OCI-LY1 (cell line): ENCODE measurements around the gene DNAJC3.

ENCODE experiments used
- H2AFZ ChIP-seq: fragments of 200-600 bp; sonication (generic), shearing (Covaris generic); 2 replicates; pipeline ENCODE4 v1.6.0; 2014; ENCODE audit warnings: antibody characterized with exemption, mild to moderate bottlenecking, low read length
- H3F3A ChIP-seq: fragments of 200-600 bp; sonication (generic), shearing (Covaris generic); 2 replicates; pipeline ENCODE4 v1.6.0; 2014; ENCODE audit warnings: mild to moderate bottlenecking, antibody characterized with exemption, low read length, moderate library complexity; ENCODE audit not compliant: insufficient read depth
- H3K27ac ChIP-seq: fragments of 200-600 bp; sonication (generic); 2 replicates; pipeline ENCODE4 v1.5.1; 2014; ENCODE audit warnings: low read length, mixed run types, mild to moderate bottlenecking, low read depth; ENCODE audit not compliant: poor library complexity, severe bottlenecking
- H3K27me3 ChIP-seq: fragments of 200-600 bp; sonication (generic); 2 replicates; pipeline ENCODE4 v1.6.0; 2014; ENCODE audit warnings: antibody characterized with exemption, mild to moderate bottlenecking, low read length, moderate library complexity; ENCODE audit not compliant: insufficient read depth
- H3K36me3 ChIP-seq: fragments of 200-600 bp; sonication (generic); 2 replicates; pipeline ENCODE4 v1.6.1; 2014; ENCODE audit warnings: mild to moderate bottlenecking, antibody characterized with exemption, low read length, moderate library complexity, mixed read lengths; ENCODE audit not compliant: insufficient read depth
- H3K4me1 ChIP-seq: fragments of 200-600 bp; sonication (generic); 2 replicates; pipeline ENCODE4 v1.5.1; 2014; ENCODE audit warnings: mild to moderate bottlenecking, low read length, moderate library complexity; ENCODE audit not compliant: insufficient read depth, severe bottlenecking
- H3K4me2 ChIP-seq: fragments of 200-600 bp; sonication (generic), shearing (Covaris generic); 2 replicates; pipeline ENCODE4 v1.6.1; 2014; ENCODE audit warnings: low read length
- H3K4me3 ChIP-seq: fragments of 200-600 bp; sonication (generic); 2 replicates; pipeline ENCODE4 v1.5.1; 2014; ENCODE audit warnings: low read length, low read depth, mild to moderate bottlenecking, mixed read lengths; ENCODE audit not compliant: poor library complexity, severe bottlenecking
- H3K79me2 ChIP-seq: fragments of 200-600 bp; shearing (Covaris generic); 2 replicates; pipeline ENCODE4 v1.6.1; 2016; ENCODE audit warnings: mixed run types, low read length, mixed read lengths; ENCODE audit not compliant: insufficient read depth
- H3K9ac ChIP-seq: fragments of 200-600 bp; sonication (generic), shearing (Covaris generic); 2 replicates; pipeline ENCODE4 v1.6.1; 2014; ENCODE audit warnings: mild to moderate bottlenecking, low read length, mixed read lengths
- H3K9me2 ChIP-seq: fragments of 200-600 bp; sonication (generic), shearing (Covaris generic); 2 replicates; pipeline ENCODE4 v1.6.1; 2014; ENCODE audit warnings: low read depth, mild to moderate bottlenecking, low read length, mixed read lengths
- H3K9me3 ChIP-seq: fragments of 200-600 bp; shearing (Covaris generic); 2 replicates; pipeline ENCODE4 v1.6.1; 2014; ENCODE audit warnings: low read length, mixed read lengths
- H4K20me1 ChIP-seq: fragments of 200-600 bp; sonication (generic), shearing (Covaris generic); 2 replicates; pipeline ENCODE4 v1.6.0; 2016; ENCODE audit warnings: mild to moderate bottlenecking, low read length; ENCODE audit not compliant: insufficient read depth
- EZH2 ChIP-seq: fragments of 200-600 bp; sonication (generic), shearing (Covaris generic); IDR thresholded peaks from 2 replicates; pipeline ENCODE4 v1.8.0; 2017; ENCODE audit warnings: borderline replicate concordance, mixed run types, mild to moderate bottlenecking, antibody characterized with exemption, low read length, moderate library complexity, mixed read lengths
- TF ChIP-seq, protein P1 (sequence below): fragments of 200-600 bp; sonication (generic), shearing (Covaris generic); IDR thresholded peaks from 2 replicates; pipeline ENCODE4 v1.5.1; 2017; ENCODE audit warnings: mild to moderate bottlenecking, antibody characterized with exemption, low read length, moderate library complexity, mixed read lengths

The DNAJC3 gene

GRCh38 chr13:95629071-95629470 is 47.9 kb upstream of the DNAJC3 start:
- Histone ChIP-seq H3K4me1 (no peaks in the 10 kb centered on the region), H3K9ac (no peak overlapping the region), H3K9me2 (no peaks in the 10 kb centered on the region), H3K27ac (no peak overlapping the region), H3K4me2 (no peak overlapping the region), H3K36me3 (no peaks in the 10 kb centered on the region), H3F3A (no peaks in the 10 kb centered on the region), H3K4me3 (no peak overlapping the region), H3K9me3 (no peaks in the 10 kb centered on the region), H2AFZ (no peak overlapping the region), H3K79me2 (no peaks in the 10 kb centered on the region), H4K20me1 (no peaks in the 10 kb centered on the region), H3K27me3 (no peaks in the 10 kb centered on the region)
- TF ChIP-seq, protein P1, sequence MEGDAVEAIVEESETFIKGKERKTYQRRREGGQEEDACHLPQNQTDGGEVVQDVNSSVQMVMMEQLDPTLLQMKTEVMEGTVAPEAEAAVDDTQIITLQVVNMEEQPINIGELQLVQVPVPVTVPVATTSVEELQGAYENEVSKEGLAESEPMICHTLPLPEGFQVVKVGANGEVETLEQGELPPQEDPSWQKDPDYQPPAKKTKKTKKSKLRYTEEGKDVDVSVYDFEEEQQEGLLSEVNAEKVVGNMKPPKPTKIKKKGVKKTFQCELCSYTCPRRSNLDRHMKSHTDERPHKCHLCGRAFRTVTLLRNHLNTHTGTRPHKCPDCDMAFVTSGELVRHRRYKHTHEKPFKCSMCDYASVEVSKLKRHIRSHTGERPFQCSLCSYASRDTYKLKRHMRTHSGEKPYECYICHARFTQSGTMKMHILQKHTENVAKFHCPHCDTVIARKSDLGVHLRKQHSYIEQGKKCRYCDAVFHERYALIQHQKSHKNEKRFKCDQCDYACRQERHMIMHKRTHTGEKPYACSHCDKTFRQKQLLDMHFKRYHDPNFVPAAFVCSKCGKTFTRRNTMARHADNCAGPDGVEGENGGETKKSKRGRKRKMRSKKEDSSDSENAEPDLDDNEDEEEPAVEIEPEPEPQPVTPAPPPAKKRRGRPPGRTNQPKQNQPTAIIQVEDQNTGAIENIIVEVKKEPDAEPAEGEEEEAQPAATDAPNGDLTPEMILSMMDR, result no peak

DNA sequence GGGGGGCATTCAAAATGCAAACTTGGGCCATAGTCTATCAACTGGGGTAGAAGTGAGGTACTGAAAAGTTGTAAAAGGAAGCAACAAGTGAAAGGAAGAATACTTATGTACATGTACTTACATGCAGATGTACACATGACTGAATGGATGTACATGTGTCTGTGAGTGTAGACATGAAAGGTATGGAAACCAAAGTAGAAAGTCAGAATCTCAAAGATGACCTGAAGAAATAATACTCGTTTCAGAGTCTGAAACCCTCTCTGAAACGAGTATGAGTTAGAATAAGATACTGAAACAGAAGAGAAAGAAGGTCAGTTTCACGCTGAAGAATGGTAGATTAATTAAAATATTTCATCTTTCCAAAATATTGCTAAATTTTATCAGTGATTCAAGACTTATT is 46.3 kb upstream of the DNAJC3 start:
- Histone ChIP-seq H3K9me2 (no peaks in the 10 kb centered on the region), H2AFZ (no peak overlapping the region), H3K9me3 (no peaks in the 10 kb centered on the region), H4K20me1 (no peaks in the 10 kb centered on the region), H3K4me2 (no peak overlapping the region), H3K27ac (no peak overlapping the region), H3K27me3 (no peaks in the 10 kb centered on the region), H3F3A (no peaks in the 10 kb centered on the region), H3K4me1 (no peaks in the 10 kb centered on the region), H3K4me3 (no peak overlapping the region), H3K9ac (no peak overlapping the region), H3K79me2 (no peaks in the 10 kb centered on the region), H3K36me3 (no peaks in the 10 kb centered on the region)
- TF ChIP-seq, protein P1, result no peak
- no peak for TF ChIP-seq EZH2

GRCh38 chr13:95636853-95637252 is 40.1 kb upstream of the DNAJC3 start:
- no peak overlapping the region for H3K9ac ChIP-seq
- no peaks in the 10 kb centered on the region for H3K9me3 ChIP-seq
- no peak overlapping the region for H2AFZ ChIP-seq
- H4K20me1 ChIP-seq, result no peaks in the 10 kb centered on the region
- H3K27ac ChIP-seq, result no peak overlapping the region
- no peaks in the 10 kb centered on the region for H3F3A ChIP-seq
- H3K9me2 ChIP-seq, result no peaks in the 10 kb centered on the region
- H3K4me2 ChIP-seq, result no peak overlapping the region
- no peak overlapping the region for H3K4me3 ChIP-seq
- TF ChIP-seq, protein P1, result no peak
- TF ChIP-seq EZH2, result no peak
- no peaks in the 10 kb centered on the region for H3K79me2 ChIP-seq
- no peaks in the 10 kb centered on the region for H3K36me3 ChIP-seq
- no peaks in the 10 kb centered on the region for H3K27me3 ChIP-seq
- H3K4me1 ChIP-seq, result no peaks in the 10 kb centered on the region
